Measurements from ENCODE around the gene CTNND1.

DNA sequence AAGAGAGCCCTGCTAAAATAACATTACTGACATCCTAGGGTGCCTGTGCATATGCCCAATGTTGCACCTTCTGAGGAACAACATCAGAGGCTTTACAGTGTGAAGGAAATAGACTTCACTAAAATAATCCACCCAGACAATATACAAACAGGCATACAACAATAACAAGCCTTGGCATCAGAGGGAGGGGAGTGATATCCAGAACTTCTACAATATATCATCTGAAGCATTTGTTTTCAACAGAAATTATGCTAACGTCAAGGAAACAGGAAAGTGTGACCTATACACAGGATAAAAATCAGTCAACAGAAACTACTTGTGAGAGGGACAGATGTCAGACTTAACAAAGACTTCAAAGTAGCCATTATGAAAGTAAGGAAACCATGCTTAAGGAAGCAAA, 81.3 kb downstream of the CTNND1 start:
- TF ChIP-seq POLR2AphosphoS5 (IDR thresholded peaks at IDR 0.05) (no peak), EP300 (IDR thresholded peaks at IDR 0.05) (no peak), CTCF (IDR thresholded peaks at IDR 0.05) (no peak)

Measured in sigmoid colon (tissue), 4 donors.